GM21381 (cell line): ENCODE results near the gene RARS1.

Experiments
- ATAC-seq: cut with Tn5 transposase; IDR thresholded peaks from one replicate; pipeline ENCODE4 v1.9.1; 2021; ENCODE audit warnings: mild to moderate bottlenecking, moderate library complexity; ENCODE audit not compliant: unreplicated experiment

Gene RARS1

GRCh38 chr5:168486136-168486879 is at the start of gene RARS1:
TSS of gene RARS1 (plus strand) at chr5:168486471. CDS start at chr5:168486499, 28 bp downstream.
- peak; percentile 81 for ATAC-seq

- no peak for ATAC-seq
Measured at GRCh38 chr5:168438349-168438748, 47.9 kb upstream of the RARS1 start.

DNA sequence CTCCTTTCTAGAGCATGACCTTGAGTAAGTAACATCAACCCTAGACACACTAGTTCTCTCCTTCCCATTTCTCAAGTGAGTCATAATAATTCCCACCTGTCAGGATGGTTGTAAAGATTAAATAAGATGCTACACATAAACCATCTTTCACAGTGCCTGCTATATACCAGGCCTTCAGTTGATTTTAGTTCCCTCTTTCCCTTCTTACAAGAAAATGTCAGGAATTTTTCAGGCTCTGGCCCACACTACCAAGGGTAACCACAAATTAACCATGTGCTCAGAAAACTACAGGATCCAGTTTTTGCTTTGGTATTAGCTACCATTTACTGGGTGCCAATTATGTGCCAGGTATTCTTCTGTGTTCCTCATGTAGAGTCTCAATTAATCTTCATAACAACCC is 42.7 kb upstream of the RARS1 start:
- no peak for ATAC-seq

DNA sequence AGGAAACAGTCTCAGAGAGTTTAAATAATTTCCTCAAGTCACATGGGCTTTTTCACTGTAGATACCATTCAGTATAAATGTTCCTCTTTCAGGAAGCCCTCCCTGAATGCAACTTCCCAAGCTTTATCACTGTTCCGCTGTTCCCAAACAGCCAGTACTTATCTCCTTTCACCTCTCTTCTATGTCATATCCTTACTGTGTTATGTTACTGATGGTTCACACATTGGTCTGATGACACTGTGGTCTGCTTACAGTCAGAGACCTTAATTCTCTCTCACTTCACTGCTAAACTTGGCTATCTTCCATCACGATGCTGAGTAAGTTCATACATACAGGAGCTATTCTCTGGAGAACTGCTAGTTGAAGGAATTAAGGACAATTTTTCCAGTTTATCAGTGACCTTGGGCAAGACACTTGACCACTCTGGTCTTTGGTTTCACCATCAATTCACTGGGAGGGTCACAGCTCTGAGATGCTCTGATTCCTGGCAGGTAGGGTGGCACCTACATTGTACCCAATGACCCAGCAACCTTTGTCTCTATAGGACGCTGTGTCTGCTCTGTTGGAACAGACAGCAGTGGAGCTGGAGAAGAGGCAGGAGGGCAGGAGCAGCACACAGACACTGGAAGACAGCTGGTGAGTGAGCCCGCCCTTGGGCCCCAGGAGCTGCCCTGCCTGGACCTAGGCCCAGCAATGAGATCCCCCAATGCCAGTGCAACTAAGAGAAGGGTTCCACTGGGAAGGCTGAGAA is 42.1 kb upstream of the RARS1 start:
- ATAC-seq = no peak

GRCh38 chr5:168446983-168447619 is 39.2 kb upstream of the RARS1 start:
- ATAC-seq = no peak

DNA sequence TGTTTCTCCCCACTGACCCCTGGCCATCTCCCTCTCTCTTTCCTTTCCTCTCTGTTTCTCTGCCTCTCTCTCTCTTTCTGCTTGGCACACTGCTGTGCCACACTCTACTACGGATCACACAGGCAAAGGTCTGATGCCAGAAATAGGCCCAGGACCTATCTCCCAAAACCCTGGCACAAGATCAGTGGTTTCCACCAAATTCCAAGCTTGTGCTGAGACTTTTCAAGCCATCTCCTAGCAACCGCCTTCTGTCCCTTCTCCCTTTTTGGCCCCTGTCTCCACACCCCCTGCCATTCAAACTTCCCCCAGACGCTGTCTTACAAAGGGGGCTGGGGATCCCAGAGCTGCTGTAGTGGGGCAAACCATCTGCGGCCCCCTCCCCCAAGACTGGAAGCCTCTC is 38.5 kb upstream of the RARS1 start:
- ATAC-seq = no peak

- no peak for ATAC-seq
Measured at GRCh38 chr5:168449166-168449565, 37.1 kb upstream of the RARS1 start.

DNA sequence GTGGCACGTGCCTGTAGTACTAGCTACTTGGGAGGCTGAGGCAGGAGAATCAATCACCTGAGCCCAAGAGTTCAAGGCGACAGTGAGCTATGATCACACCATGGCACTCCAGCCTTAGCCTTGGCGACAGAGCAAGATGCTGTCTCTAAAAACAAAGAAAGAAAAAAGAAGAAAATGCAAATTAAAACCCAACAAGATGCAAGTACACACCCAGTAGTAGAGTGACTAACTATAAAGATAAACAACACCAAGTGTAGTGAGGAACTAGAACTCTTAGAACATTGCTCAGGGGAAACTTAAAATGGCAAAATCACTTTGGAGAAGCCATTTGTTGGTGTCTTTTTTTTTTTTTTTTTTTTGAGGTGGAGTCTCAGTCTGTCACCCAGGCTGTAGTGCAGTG is 34.7 kb upstream of the RARS1 start:
- ATAC-seq = no peak

- no peak for ATAC-seq
Measured at GRCh38 chr5:168455201-168455600, 31.1 kb upstream of the RARS1 start.

GRCh38 chr5:168457542-168457941 is 28.7 kb upstream of the RARS1 start:
- no peak for ATAC-seq

DNA sequence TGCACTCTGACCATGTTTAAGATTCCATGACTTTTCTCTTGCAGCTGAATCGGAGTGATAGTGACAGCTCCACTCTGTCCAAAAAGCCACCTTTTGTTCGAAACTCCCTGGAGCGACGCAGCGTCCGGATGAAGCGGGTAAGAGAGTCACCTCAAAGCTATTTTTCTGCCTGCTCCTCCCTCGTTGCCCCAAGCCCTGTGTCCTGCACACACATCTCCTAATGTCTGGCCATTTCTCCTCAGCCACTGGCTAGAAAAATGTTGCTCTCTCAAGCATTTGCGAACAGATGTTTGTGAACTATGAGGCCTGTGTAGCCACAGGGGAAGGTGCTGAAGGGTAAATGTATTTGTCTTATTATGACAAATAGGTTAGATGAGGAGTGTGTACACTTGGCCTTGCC is 25.7 kb upstream of the RARS1 start:
- no peak for ATAC-seq

- no peak for ATAC-seq
Measured at GRCh38 chr5:168463081-168463480, 23.2 kb upstream of the RARS1 start.

DNA sequence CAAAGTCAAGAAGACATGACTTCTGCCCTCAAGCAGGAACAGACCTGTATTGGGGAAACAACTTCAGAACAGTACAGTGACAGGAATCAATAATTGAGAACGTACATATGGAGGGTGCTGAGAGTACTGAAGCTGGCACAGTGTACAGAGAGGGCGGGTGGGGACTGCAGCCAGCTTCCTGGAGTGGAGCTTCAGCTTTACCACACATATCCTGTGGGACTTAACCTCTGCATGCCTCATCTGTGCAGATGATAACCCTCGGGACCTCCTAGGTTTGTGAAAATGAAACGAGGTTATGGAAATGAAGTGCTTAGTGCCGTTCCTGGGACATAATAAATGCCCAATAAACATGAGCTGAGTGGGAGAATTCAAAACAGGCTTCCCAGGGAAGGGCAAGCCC is 22.1 kb upstream of the RARS1 start:
- no peak for ATAC-seq

DNA sequence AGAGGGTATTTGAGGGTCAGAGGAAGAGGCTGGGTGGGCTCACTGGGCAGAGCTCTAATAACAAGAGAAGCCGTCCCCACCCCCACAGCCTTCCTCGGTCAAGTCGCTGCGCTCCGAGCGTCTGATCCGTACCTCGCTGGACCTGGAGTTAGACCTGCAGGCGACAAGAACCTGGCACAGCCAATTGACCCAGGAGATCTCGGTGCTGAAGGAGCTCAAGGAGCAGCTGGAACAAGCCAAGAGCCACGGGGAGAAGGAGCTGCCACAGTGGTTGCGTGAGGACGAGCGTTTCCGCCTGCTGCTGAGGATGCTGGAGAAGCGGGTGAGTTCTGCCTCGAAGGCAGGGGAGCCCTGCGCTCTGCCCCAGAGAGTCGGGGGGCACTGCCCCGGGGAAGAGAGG is 21.6 kb upstream of the RARS1 start:
- no peak for ATAC-seq

DNA sequence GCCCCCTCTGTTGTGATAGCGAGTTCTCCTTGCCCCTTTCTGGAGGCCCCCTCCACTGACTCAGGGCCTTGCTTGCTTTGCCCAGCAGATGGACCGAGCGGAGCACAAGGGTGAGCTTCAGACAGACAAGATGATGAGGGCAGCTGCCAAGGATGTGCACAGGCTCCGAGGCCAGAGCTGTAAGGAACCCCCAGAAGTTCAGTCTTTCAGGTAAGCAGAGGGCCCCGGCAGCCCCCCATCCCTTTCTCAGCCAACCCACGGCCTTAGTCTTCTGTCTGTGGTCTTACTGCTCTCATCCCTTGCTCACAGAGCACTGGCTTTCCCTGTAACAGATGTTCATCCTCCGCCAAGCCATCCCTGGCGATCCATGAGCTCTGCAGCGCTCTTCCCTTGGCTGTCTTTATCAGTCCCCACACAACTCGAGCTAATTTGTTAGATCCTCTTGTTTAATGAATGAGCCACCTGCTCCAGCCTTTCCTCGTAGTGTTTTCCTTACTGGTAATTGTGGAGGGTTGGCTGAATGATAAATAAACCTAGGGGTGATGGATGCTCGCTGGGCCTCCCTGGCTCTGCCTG is 18.4 kb upstream of the RARS1 start:
- no peak for ATAC-seq

DNA sequence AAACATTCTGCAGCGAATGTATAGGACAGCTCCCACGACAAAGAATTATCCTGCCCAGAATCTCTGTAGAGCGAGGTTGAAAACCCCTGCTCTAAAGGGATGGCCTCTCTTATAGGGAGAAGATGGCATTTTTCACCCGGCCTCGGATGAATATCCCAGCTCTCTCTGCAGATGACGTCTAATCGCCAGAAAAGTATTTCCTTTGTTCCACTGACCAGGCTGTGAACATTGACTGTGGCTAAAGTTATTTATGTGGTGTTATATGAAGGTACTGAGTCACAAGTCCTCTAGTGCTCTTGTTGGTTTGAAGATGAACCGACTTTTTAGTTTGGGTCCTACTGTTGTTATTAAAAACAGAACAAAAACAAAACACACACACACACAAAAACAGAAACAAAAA is 17.4 kb upstream of the RARS1 start:
- ATAC-seq = no peak

- no peak for ATAC-seq
Measured at GRCh38 chr5:168469816-168470215, 16.5 kb upstream of the RARS1 start.

DNA sequence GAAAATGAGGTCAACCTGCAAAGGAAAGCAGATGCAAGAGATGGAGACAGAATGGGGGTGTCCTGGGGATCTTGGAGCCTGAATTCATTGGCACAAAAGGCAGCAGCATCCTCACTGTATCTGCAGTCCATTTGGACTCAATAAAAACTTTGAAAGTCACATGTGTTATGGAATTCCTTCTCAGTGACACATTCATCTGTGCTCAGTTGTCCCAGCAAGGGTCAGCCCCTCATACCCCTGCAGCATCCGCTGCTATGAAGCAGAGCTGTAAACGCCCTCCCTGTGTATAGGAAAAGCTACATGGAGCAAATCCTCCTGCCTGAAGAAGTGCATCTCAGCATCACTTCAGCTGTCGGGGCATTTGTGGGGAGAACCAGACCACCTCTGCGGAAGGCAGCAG is 14.5 kb upstream of the RARS1 start:
- ATAC-seq = no peak

DNA sequence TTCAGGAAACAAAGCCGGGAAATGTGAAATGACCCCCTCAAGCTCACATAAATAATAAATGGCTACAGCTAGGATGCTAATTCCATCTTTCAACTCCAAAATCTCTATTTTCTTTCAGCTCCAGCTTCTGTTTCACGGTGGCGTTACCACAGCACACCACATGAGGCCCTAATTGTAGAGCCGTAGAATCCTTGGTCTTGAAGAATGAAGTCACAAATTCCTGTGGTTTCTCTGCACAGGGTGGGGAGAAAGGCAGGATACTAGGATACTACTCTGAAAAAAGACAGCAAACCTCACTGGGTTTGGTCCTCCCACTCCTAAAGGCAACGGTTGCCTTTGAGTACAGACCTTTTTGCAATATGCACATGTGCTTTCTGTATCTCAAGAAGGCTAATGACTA is 13.9 kb upstream of the RARS1 start:
- no peak for ATAC-seq

GRCh38 chr5:168474319-168474718 is 12.0 kb upstream of the RARS1 start:
- ATAC-seq = no peak

DNA sequence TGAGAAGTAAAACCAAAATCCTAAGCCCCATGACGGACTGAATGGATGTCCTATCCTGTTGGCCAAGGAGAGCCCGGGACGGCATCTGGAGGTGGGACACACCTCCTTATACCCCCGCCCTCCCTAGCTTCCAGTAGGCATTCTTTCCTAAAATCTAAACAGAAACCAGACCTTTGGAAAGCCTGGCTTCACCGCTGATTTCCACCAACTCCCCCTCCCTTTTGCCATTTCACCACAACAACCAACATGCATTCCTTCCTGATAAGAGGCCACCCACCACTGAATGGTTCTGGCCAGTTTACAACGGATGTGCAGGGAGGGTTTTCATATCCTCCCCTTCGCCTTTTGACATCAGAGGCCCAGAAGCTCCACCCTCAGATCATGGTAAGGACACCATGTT is 9.2 kb upstream of the RARS1 start:
- no peak for ATAC-seq

DNA sequence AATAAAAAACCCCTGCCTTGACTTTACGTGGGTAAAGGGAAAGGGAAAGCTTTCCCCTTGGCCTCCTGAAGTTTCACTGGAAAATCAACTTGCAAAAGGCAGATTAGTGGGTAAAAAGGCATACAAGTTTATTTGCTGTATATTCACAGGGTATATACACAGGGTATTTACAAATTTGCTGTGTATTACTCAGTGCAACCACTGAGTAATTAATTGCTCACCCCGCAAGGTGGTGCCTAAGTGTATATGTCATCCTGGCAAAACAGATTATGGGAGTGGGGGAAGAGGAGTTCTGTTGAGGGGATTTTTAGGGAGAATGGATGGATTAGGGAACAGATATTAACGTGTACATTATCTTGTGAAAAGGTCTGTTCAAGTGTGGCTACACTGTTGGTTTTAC is 7.1 kb upstream of the RARS1 start:
- ATAC-seq = no peak
